ENCODE data around the gene TLCD5.

Gene TLCD5

DNA sequence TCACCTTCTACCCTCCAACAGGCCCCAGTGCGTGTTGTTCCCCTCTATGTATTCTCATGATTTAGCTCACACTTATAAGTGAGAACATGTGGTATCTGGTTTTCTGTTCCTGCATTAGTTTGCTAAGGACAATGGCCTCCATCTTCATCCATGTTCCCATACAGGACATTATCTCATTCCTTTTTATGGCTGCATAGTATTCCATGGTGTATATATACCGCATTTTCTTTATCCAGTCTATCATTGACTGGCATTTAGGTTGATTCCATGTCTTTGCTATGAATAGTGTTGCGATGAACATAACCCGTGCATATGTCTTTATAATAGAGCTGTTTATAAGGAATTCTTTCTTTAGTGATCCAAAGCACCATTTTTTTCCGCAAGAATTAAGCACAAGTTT, 28.5 kb upstream of the TLCD5 start:
- no peak for DNase-seq (ENCODE audit: low read depth)
- no peak overlapping the region for H3K4me3 ChIP-seq (ENCODE audit: low read length)
- TF ChIP-seq, protein P1, sequence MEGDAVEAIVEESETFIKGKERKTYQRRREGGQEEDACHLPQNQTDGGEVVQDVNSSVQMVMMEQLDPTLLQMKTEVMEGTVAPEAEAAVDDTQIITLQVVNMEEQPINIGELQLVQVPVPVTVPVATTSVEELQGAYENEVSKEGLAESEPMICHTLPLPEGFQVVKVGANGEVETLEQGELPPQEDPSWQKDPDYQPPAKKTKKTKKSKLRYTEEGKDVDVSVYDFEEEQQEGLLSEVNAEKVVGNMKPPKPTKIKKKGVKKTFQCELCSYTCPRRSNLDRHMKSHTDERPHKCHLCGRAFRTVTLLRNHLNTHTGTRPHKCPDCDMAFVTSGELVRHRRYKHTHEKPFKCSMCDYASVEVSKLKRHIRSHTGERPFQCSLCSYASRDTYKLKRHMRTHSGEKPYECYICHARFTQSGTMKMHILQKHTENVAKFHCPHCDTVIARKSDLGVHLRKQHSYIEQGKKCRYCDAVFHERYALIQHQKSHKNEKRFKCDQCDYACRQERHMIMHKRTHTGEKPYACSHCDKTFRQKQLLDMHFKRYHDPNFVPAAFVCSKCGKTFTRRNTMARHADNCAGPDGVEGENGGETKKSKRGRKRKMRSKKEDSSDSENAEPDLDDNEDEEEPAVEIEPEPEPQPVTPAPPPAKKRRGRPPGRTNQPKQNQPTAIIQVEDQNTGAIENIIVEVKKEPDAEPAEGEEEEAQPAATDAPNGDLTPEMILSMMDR (conservative IDR thresholded peaks at IDR 0.05; ENCODE audit: low read length), result no peak

DNA sequence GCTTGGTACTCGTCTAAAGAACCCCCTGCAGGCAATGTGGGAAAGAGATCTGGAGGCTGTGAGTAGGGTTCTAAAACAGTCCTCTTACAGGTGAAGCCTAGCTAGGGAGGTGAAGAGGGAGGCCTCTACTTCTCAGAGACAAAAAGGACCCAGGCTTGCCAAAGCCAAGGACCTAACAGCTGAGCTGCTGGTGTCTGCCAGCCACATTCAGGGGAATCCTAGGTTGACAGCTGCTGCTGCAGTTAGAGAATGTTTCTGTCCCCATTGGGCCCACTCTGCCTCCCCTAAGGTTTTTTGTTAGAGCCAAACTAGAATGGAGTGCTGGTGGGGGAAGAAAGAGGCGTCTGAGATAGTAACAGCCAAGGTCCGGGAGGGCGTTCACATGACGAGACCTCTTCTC, 26.6 kb upstream of the TLCD5 start:
- no peak for DNase-seq (ENCODE audit: low read depth)
- H3K4me3 ChIP-seq (ENCODE audit: low read length), result no peak overlapping the region
- TF ChIP-seq, protein P1 (conservative IDR thresholded peaks at IDR 0.05; ENCODE audit: low read length), result no peak

DNA sequence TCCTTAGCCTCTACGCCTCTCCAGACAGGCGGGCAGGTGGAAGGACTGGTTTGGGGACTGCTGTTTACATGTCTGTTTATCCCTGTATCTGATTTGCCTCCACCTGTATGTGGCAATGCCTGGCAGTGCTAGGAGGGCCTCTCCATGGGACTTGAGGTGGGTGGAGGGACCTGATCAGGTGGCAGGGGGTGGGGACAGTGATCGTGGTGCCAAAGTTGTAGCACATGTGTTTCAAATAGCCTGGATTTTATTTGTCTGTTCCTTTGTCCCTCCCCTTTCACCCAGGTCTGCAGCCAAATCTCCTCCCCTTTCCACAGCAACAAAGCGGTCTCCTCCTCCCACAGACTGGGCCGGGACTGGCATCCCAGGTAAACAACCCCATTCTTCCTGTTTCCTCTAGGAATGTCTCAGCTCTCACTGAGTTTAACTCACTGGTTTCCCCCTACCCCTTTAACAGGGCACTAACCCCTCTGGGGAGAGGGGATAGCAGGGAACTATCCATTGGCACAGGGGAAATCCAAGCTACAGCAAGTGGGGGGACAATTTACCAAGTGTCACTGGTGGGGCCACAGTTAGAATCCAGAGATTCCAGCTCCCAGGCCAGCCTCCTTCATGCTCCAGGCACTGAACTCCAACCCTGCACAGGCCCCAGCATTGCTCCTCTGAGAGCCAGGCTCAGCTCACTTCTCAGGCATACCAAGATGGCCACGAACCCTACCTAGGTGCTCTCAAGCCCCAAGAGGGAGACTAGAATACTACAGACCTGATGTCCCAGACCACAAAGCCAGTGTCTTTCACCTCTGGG, 22.9 kb upstream of the TLCD5 start:
- DNase-seq (ENCODE audit: low read depth), result no peak
- TF ChIP-seq, protein P1 (conservative IDR thresholded peaks at IDR 0.05; ENCODE audit: low read length), result no peak

GRCh38 chr11:120303004-120303637, 22.0 kb upstream of the TLCD5 start:
- peak; percentile 76 for DNase-seq (ENCODE audit: low read depth)
- TF ChIP-seq, protein P1 (conservative IDR thresholded peaks at IDR 0.05; ENCODE audit: low read length), result peak; percentile 99
- H3K4me3 ChIP-seq (ENCODE audit: low read length), result no peak overlapping the region

More for the DNA sequence above, 22.9 kb upstream of the TLCD5 start:
- H3K4me3 ChIP-seq (ENCODE audit: low read length), result no peak overlapping the region

- TF ChIP-seq, protein P1 (conservative IDR thresholded peaks at IDR 0.05; ENCODE audit: low read length), result no peak
- no peak overlapping the region for H3K4me3 ChIP-seq (ENCODE audit: low read length)
- no peak for DNase-seq (ENCODE audit: low read depth)
Observed at GRCh38 chr11:120304526-120304925, 20.6 kb upstream of the TLCD5 start.

DNA sequence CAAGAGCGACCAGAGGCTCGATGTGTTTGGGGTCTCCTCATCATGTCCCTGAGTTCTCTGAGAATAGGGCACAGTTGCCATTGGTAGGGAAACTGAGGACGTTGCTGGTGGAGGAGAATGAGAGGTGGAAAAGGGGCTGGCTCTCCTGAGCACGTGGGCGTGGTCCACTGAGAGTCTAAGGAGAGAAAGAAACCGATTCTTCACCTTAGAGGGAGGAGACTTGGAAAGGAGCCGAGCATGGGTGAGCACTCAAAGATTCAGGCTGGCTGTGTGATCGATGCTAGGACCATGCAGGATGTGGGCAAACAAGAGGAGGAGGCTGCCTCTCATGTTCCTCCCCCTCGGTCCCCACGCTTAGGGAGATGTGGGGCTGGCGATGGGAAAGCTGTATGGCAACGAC, 19.8 kb upstream of the TLCD5 start:
- TF ChIP-seq, protein P1 (conservative IDR thresholded peaks at IDR 0.05; ENCODE audit: low read length), result no peak
- H3K4me3 ChIP-seq (ENCODE audit: low read length), result no peak overlapping the region
- DNase-seq (ENCODE audit: low read depth), result no peak
